GM12878 (cell line): Measurements from ENCODE around the gene NMRK2. TPM values are rescaled to one million over a fixed set of nuclear protein-coding genes. Genes with fewer than 3 reads are reported as not detected.

Source experiments
- ATAC-seq: fragments of 200-7000 bp; cut with Tn5 transposase; 3 replicates; pipeline ENCODE4 v1.9.1; 2020; ENCODE audit warnings: mild to moderate bottlenecking, moderate library complexity
- BruUV-seq: library from RNA; stranded (reverse); fragments of 400-500 nt; replicated peaks from 2 replicates; lab custom pipeline; 2021; lab: Mats Ljungman, UMichigan
- CTCF ChIA-PET: fragments of 300-600 bp; sonication (Branson Sonifier 250); formaldehyde crosslinking; extraction: SDS; loops from one replicate; lab custom pipeline; 2021; ENCODE audit warnings: inconsistent platforms; lab: Yijun Ruan, JAX
- POLR2A ChIA-PET: fragments of 350-600 bp; formaldehyde crosslinking; extraction: SDS; loops from one replicate; lab custom pipeline; 2021; ENCODE audit warnings: inconsistent platforms; lab: Charles Lee
- RAD21 ChIA-PET: fragments of 300-600 bp; sonication (Branson Sonifier 250); formaldehyde crosslinking; loops from one replicate; lab custom pipeline; 2023; ENCODE audit warnings: antibody characterized with exemption; ENCODE audit not compliant: unreplicated experiment; lab: Charles Lee
- SMC1A ChIA-PET: fragments of 300-600 bp; sonication (Branson Sonifier 250); formaldehyde crosslinking; loops from one replicate; lab custom pipeline; 2023; ENCODE audit not compliant: unreplicated experiment, uncharacterized antibody; lab: Charles Lee
- DNase-seq: peaks from one replicate; pipeline ENCODE4 v3.0.0-alpha.2; 2011; ENCODE audit warnings: low read depth, low spot score
- FAIRE-seq: peaks from 3 replicates; lab custom pipeline; 2011; peaks lifted over from hg19 to GRCh38; lab: Jason Lieb, UNC
- H2AFZ ChIP-seq: 2 replicates; pipeline ENCODE4 v1.6.0; 2011; ENCODE audit warnings: low read depth, low read length, control low read depth; ENCODE audit not compliant: control insufficient read depth
- H3K27ac ChIP-seq: 2 replicates; pipeline ENCODE4 v1.5.1; 2011; ENCODE audit warnings: control low read depth; ENCODE audit not compliant: control insufficient read depth, insufficient read depth
- H3K27me3 ChIP-seq, 2 experiments: replicated peaks in 1 of 2; 2 replicates each; pipeline versions ENCODE4 v1.6.0 to v1.6.1; 2011; ENCODE audit warnings: low read length in 1 of 2; ENCODE audit not compliant: control insufficient read depth in 2 of 2, insufficient read depth in 2 of 2
- H3K36me3 ChIP-seq, 2 experiments: 2 replicates each; pipeline ENCODE4 v1.5.1; 2011; ENCODE audit warnings: low read length in 1 of 2; ENCODE audit not compliant: control insufficient read depth in 2 of 2, insufficient read depth in 2 of 2
- H3K4me1 ChIP-seq: 2 replicates; pipeline ENCODE4 v1.6.1; 2011; ENCODE audit warnings: mild to moderate bottlenecking, low read length, moderate library complexity, mixed read lengths; ENCODE audit not compliant: control insufficient read depth, insufficient read depth
- H3K4me2 ChIP-seq: 2 replicates; pipeline ENCODE4 v1.6.0; 2011; ENCODE audit warnings: control low read depth; ENCODE audit not compliant: control insufficient read depth, insufficient read depth
- H3K4me3 ChIP-seq: fragments of 200-600 bp; sonication (generic); 2 replicates; pipeline ENCODE4 v1.5.1; 2016
- H3K79me2 ChIP-seq: 2 replicates; pipeline ENCODE4 v1.6.0; 2011; ENCODE audit warnings: low read length; ENCODE audit not compliant: control insufficient read depth, insufficient read depth
- H3K9ac ChIP-seq: 2 replicates; pipeline ENCODE4 v1.8.0; 2011; ENCODE audit warnings: low read length, control low read depth, mixed read lengths; ENCODE audit not compliant: control insufficient read depth, insufficient read depth
- H3K9me3 ChIP-seq: replicated peaks from 3 replicates; pipeline ENCODE4 v1.5.1; 2011; ENCODE audit warnings: mild to moderate bottlenecking, low read length; ENCODE audit not compliant: control insufficient read depth, insufficient read depth
- H4K20me1 ChIP-seq: 2 replicates; pipeline ENCODE4 v1.6.0; 2011; ENCODE audit not compliant: control insufficient read depth, insufficient read depth
- ESRRA ChIP-seq: IDR thresholded peaks from 2 replicates; pipeline ENCODE4 v1.6.1; 2012; ENCODE audit warnings: mild to moderate bottlenecking, low read length, improper control_type of control experiment
- WGBS: methylation state at CpG from one replicate; pipeline ENCODE4 v1.1.6; 2016; ENCODE audit warnings: low lambda C conversion rate; ENCODE audit not compliant: insufficient replicate concordance, insufficient coverage; ENCODE audit errors: missing lambda C conversion rate; 5-methylcytosine and 5-hydroxymethylcytosine counted together
- in situ Hi-C: fragments of 300-500 bp; cut with MboI; formaldehyde crosslinking; loops from 9 replicates; pipeline ENCODE4 v1.14.3; 2018; ENCODE audit warnings: mixed read lengths
- intact Hi-C: fragments of 100-400 bp; cut with micrococcal nuclease; formaldehyde crosslinking; loops from one replicate; pipeline ENCODE4 v1.14.2; 2022; ENCODE audit not compliant: unreplicated experiment
- polyA plus RNA-seq, 11 experiments: library from polyadenylated mRNA; depleted of rRNA in 4 of 11; unstranded in 6 of 11; stranded (reverse) in 5 of 11; fragments of >200 nt; fragmentation: Nextera tagmentation in 4 of 11; fragmentation: Illumina TruSeq in 1 of 11; extraction: Ambion mirVana in 4 of 11; extraction: Trizol in 1 of 11; gene quantifications; 1 replicate in 1 of 11; 2 replicates in 10 of 11; pipeline versions ENCODE4 v1.2.1 to v1.2.3, GENCODE V29; 2011 to 2016; ENCODE audit warnings: inconsistent platforms in 2 of 11, missing spikeins in 2 of 11, low read depth in 1 of 11
- total RNA-seq, 4 experiments: library from RNA; depleted of rRNA in 3 of 4; stranded (reverse); fragments of >200 nt in 3 of 4; fragmentation: Illumina TruSeq in 1 of 4; extraction: Trizol in 1 of 4; gene quantifications; 2 replicates each; pipeline versions ENCODE4 v1.2.1 to v1.2.3, GENCODE V29; 2013 to 2021
- TF ChIP-seq, protein P1 (sequence below): fragments of 450-650 bp; IDR thresholded peaks from 2 replicates; pipeline ENCODE4 v1.6.1; 2016; ENCODE audit warnings: mild to moderate bottlenecking, moderate library complexity, borderline replicate concordance

NMRK2 gene
- total and polyA plus RNA-seq, 10 of the 15 experiments (the other 5 are each of a cell fraction or from before 2014, with no cell fraction given), result 0.14 to 0.15 TPM; not detected in 8

- SMC1A ChIA-PET, result no interaction called here
- H3K36me3 ChIP-seq, result no peaks in the 10 kb centered on the region
Measured at GRCh38 chr19:3942790-3943409, 10.0 kb downstream of the NMRK2 start.

More at GRCh38 chr19:3942790-3943409, 10.0 kb downstream of the NMRK2 start:
- H3K79me2 ChIP-seq, result no peaks in the 10 kb centered on the region
- no peak for TF ChIP-seq ESRRA
- TF ChIP-seq, protein P1, sequence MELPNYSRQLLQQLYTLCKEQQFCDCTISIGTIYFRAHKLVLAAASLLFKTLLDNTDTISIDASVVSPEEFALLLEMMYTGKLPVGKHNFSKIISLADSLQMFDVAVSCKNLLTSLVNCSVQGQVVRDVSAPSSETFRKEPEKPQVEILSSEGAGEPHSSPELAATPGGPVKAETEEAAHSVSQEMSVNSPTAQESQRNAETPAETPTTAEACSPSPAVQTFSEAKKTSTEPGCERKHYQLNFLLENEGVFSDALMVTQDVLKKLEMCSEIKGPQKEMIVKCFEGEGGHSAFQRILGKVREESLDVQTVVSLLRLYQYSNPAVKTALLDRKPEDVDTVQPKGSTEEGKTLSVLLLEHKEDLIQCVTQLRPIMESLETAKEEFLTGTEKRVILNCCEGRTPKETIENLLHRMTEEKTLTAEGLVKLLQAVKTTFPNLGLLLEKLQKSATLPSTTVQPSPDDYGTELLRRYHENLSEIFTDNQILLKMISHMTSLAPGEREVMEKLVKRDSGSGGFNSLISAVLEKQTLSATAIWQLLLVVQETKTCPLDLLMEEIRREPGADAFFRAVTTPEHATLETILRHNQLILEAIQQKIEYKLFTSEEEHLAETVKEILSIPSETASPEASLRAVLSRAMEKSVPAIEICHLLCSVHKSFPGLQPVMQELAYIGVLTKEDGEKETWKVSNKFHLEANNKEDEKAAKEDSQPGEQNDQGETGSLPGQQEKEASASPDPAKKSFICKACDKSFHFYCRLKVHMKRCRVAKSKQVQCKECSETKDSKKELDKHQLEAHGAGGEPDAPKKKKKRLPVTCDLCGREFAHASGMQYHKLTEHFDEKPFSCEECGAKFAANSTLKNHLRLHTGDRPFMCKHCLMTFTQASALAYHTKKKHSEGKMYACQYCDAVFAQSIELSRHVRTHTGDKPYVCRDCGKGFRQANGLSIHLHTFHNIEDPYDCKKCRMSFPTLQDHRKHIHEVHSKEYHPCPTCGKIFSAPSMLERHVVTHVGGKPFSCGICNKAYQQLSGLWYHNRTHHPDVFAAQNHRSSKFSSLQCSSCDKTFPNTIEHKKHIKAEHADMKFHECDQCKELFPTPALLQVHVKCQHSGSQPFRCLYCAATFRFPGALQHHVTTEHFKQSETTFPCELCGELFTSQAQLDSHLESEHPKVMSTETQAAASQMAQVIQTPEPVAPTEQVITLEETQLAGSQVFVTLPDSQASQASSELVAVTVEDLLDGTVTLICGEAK, result peak; percentile 76
- TF ChIP-seq, all 136 proteins: peak for 1
- CTCF ChIA-PET, result interaction anchor here (0.6 kb wide), 1 partner anchor 1578 kb away, joined by 3 read pairs; no protein-coding TSS in a partner anchor
- in situ Hi-C loops, result no loop called here
- no peaks in the 10 kb centered on the region for H3K9me3 ChIP-seq
- WGBS, result 10% methylated on average over 8 of the region's 8 CpGs
- no peak overlapping the region for H2AFZ ChIP-seq
- FAIRE-seq (no peak), DNase-seq (no peak), ATAC-seq (no peak)
- H3K4me3 ChIP-seq, result no peak overlapping the region
- no peak overlapping the region for H3K27ac ChIP-seq
- RAD21 ChIA-PET, result no interaction called here
- BruUV-seq, result no TSS peak
- no peaks in the 10 kb centered on the region for H4K20me1 ChIP-seq
- no peaks in the 10 kb centered on the region for H3K4me1 ChIP-seq
- no peak overlapping the region for H3K9ac ChIP-seq
- intact Hi-C loops, result no loop called here
- no peaks in the 10 kb centered on the region; a peak in 1 of 4 replicates for H3K27me3 ChIP-seq
- POLR2A ChIA-PET, result no interaction called here
- H3K4me2 ChIP-seq, result no peak overlapping the region
